ENCODE data around the gene YIPF4.

The YIPF4 gene

GRCh38 chr2:32237996-32238395 is 39.7 kb upstream of the YIPF4 start:
- no peaks in the 10 kb centered on the region for H3K9me3 ChIP-seq
- no peak for DNase-seq
- no peak for TF ChIP-seq CTCF (IDR thresholded peaks at IDR 0.05; ENCODE audit: low read depth, low read length)
- H3K4me1 ChIP-seq = no peaks in the 10 kb centered on the region
- H3K4me3 ChIP-seq (ENCODE audit: low read depth, low read length) = no peak overlapping the region
- no peaks in the 10 kb centered on the region for H3K27me3 ChIP-seq
- no peaks in the 10 kb centered on the region for H3K36me3 ChIP-seq

- Histone ChIP-seq H3K4me3 (ENCODE audit: low read depth, low read length) (no peak overlapping the region), H3K27me3 (no peaks in the 10 kb centered on the region), H3K4me1 (no peaks in the 10 kb centered on the region), H3K36me3 (no peaks in the 10 kb centered on the region), H3K9me3 (no peaks in the 10 kb centered on the region)
- DNase-seq = no peak
- TF ChIP-seq CTCF (IDR thresholded peaks at IDR 0.05; ENCODE audit: low read depth, low read length) = no peak
Observed at GRCh38 chr2:32242331-32242730, 35.4 kb upstream of the YIPF4 start.

GRCh38 chr2:32246911-32247310 is 30.8 kb upstream of the YIPF4 start:
- H3K4me1 ChIP-seq = no peaks in the 10 kb centered on the region
- no peak overlapping the region for H3K4me3 ChIP-seq (ENCODE audit: low read depth, low read length)
- no peaks in the 10 kb centered on the region; the same call in 1 of the 2 replicates for H3K27me3 ChIP-seq
- no peaks in the 10 kb centered on the region for H3K36me3 ChIP-seq
- no peaks in the 10 kb centered on the region for H3K9me3 ChIP-seq
- TF ChIP-seq CTCF (IDR thresholded peaks at IDR 0.05; ENCODE audit: low read depth, low read length) = no peak
- DNase-seq = no peak

GRCh38 chr2:32248299-32248698 is 29.4 kb upstream of the YIPF4 start:
- no peak for DNase-seq
- no peaks in the 10 kb centered on the region; the same call in 1 of the 2 replicates for H3K27me3 ChIP-seq
- no peaks in the 10 kb centered on the region for H3K4me1 ChIP-seq
- H3K9me3 ChIP-seq = no peaks in the 10 kb centered on the region
- TF ChIP-seq CTCF (IDR thresholded peaks at IDR 0.05; ENCODE audit: low read depth, low read length) = no peak
- H3K4me3 ChIP-seq (ENCODE audit: low read depth, low read length) = no peak overlapping the region
- no peaks in the 10 kb centered on the region for H3K36me3 ChIP-seq

GRCh38 chr2:32249731-32250236 is 27.9 kb upstream of the YIPF4 start:
- Histone ChIP-seq H3K4me3 (ENCODE audit: low read depth, low read length) (no peak overlapping the region), H3K4me1 (no peaks in the 10 kb centered on the region), H3K9me3 (no peaks in the 10 kb centered on the region), H3K27me3 (no peaks in the 10 kb centered on the region; the same call in 1 of the 2 replicates), H3K36me3 (no peaks in the 10 kb centered on the region)
- no peak for DNase-seq
- no peak for TF ChIP-seq CTCF (IDR thresholded peaks at IDR 0.05; ENCODE audit: low read depth, low read length)

GRCh38 chr2:32250290-32250689 is 27.4 kb upstream of the YIPF4 start:
- no peaks in the 10 kb centered on the region for H3K4me1 ChIP-seq
- no peak for DNase-seq
- TF ChIP-seq CTCF (IDR thresholded peaks at IDR 0.05; ENCODE audit: low read depth, low read length) = no peak

More at GRCh38 chr2:32250290-32250689, 27.4 kb upstream of the YIPF4 start:
- no peak overlapping the region for H3K4me3 ChIP-seq (ENCODE audit: low read depth, low read length)
- no peaks in the 10 kb centered on the region; the same call in 1 of the 2 replicates for H3K27me3 ChIP-seq
- no peaks in the 10 kb centered on the region for H3K36me3 ChIP-seq
- no peaks in the 10 kb centered on the region for H3K9me3 ChIP-seq

Data from BE2C (cell line).